Activated naive CD4-positive, alpha-beta T cell (primary cell): ENCODE measurements around the gene FBXL13.
"Not testable (repeated sequence)": the region's sequence is repeated elsewhere in the genome, so short reads cannot be mapped to it uniquely, and the experiment has no call there.

Source experiments
- DNase-seq, 4 experiments: peaks; one replicate each; lab custom pipeline; 2025; lab: John Stamatoyannopoulos, UW

Gene FBXL13

GRCh38 chr7:103074519-103075336 lies at the start of gene FBXL13, which contains the start of gene ARMC10:
Gene FBXL13, minus strand, starts transcription at chr7:103074796.
Gene ARMC10, plus strand, starts transcription at chr7:103075140. Its CDS starts 133 bp downstream, at chr7:103075273.
- DNase-seq = peak; percentile 77 to 87 (median 78)

GRCh38 chr7:103123529-103123928 lies 48.9 kb upstream of the FBXL13 start:
- no peak for DNase-seq

GRCh38 chr7:103121641-103122040 lies 47.0 kb upstream of the FBXL13 start:
- DNase-seq = no peak

DNA sequence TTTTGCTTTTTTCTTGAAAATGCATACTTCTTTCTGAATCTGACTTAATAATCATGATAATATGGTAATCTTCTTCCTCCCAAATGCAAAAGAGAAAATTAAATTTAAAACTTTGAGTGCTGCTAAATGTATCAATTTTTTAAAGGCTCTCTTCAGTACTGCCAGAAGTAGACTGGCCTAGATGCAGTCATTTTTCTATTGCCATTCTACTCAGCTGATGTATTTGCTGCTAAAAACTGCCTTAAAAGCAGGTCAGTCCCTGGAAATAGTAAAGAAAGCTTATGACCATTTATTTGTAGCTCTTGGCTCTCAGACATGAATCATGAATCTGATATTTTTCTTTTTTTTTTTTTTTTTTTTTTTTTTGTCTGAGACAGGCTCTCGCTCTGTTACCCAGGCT lies 45.8 kb upstream of the FBXL13 start:
- no peak for DNase-seq

DNA sequence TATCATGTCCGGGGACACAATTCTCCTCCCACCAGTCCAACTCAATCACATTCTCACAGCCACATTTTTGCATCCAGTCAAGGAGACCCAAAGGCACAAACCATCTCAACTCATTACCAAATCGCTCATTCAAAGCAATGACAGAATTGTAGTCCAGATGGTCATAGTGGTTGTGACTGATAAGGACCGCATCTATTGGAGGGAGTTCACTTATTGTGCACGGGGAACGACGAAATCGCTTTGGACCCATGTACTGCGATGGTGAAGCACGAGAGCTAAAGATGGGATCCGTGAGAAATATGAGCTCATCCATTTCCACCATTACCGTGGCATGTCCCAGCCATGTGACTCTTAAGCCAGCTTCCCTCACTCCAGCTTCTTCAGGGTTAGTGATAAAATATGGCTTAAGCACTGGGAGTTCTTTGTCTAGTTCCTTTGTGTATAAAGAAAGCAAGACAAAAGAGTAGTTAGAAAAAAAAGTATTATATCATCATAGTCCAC lies 45.2 kb upstream of the FBXL13 start:
- no peak for DNase-seq

GRCh38 chr7:103117465-103117864 lies 42.9 kb upstream of the FBXL13 start:
- DNase-seq = no peak

- no peak for DNase-seq
Observed at GRCh38 chr7:103116991-103117390, 42.4 kb upstream of the FBXL13 start.

GRCh38 chr7:103116511-103116910 lies 41.9 kb upstream of the FBXL13 start:
- DNase-seq = no peak

- no peak for DNase-seq
Observed at GRCh38 chr7:103115771-103116170, 41.2 kb upstream of the FBXL13 start.

- no peak for DNase-seq
Observed at GRCh38 chr7:103114576-103115008, 40.0 kb upstream of the FBXL13 start.

DNA sequence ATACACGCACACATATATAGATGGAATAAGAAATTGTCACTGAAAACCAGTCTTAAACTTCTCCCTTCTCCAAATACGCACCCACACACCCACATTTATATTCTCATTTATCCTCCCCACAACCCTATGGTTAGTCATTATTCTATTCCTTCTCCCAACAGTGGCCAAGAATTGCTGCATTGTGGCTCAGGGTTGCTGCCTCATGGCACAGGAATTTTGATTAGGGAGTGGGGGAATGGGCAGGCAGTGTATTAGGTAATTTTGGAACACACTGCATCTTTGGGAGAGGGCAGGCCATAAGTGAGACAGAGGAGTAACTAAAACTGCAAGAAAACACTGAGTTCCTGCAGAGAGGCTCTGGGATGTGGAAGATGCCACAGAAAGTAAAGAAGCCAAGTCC lies 38.6 kb upstream of the FBXL13 start:
- DNase-seq = no peak

- DNase-seq = not testable (repeated sequence)
Observed at GRCh38 chr7:103106703-103107070, 32.1 kb upstream of the FBXL13 start.

DNA sequence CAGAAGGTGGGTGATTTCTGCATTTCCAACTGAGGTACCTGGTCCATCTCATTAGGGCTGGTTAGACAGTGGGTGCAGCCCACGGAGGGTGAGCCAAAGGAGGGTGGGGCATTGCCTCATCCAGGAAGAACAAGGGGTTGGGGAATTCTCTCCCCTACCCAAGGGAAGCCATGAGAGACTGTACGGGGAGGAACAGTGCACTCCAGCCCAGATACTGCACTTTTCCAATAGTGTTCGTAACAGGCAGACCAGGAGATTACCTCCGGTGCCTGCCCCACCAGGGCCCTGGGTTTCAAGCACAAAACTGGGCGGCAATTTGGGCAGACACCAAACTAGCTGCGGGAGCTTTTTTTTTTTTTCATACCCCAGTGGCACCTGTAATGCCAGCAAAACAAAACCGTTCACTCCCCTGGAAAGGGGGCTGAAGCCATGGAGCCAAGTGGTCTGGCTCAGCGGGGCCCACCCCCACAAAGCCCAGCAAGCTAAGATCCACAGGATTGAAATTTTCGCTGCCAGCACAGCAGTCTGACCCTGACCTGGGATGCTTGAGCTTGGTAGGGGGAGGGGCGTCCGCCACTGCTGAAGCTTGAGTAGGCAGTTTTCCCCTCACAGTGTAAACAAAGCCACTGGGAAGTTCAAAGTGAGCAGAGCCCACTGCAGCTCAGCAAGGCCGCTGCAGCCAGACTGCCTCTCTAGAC lies 31.6 kb upstream of the FBXL13 start:
- no peak for DNase-seq

DNA sequence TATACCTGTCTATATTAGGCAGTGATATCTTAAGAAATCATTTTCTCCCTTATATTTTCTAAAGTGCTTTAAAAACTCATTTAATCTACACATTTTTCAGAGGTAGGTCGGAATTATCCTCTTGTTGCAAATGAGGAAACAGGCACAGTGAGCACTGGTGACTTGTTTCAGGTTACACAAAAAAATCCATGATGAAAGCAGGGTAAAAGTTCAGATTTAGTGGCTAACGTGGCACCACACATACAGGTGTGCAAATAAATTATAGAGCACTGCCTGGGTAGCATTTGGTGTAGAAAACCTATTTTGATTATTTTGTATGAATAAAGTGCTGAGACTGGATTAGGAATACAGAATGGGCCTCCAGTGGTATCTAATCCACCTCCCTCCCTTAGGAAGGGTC lies 26.9 kb upstream of the FBXL13 start:
- DNase-seq = no peak

GRCh38 chr7:103100348-103100747 lies 25.8 kb upstream of the FBXL13 start:
- no peak for DNase-seq

DNA sequence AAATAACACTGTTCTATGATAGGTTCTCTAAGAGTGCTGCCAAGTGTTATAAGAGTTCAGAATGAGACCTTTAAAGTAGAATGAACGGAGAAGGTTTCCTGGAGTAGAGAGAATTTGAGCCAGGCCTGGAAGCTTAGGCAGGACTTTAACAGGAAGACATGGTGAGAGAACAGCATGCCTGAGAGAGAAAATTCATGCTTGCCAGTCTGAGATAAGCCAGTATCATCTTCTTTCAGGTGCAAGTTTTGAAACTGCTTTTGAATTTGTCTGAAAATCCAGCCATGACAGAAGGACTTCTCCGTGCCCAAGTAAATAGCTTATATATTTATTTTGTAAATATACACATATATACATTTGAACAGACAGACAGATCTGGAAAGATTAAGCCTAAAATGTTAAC lies 22.4 kb upstream of the FBXL13 start:
- no peak for DNase-seq

DNA sequence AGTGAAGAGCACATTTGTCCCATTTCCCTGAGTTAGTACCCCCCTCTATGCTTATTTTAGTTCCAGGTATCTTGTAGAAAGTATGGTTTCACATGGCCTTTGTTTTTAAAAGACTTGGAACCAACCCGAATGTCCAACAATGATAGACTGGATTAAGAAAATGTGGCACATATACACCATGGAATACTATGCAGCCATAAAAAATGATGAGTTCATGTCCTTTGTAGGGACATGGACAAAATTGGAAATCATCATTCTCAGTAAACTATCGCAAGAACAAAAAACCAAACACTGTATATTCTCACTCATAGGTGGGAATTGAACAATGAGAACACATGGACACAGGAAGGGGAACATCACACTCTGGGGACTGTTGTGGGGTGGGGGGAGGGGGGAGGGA lies 21.0 kb upstream of the FBXL13 start:
- DNase-seq = not testable (repeated sequence)

GRCh38 chr7:103094102-103094501 lies 19.5 kb upstream of the FBXL13 start:
- no peak for DNase-seq

GRCh38 chr7:103093429-103093828 lies 18.8 kb upstream of the FBXL13 start:
- DNase-seq = no peak

GRCh38 chr7:103092321-103092720 lies 17.7 kb upstream of the FBXL13 start:
- not testable (repeated sequence) for DNase-seq

- DNase-seq = no peak
Observed at GRCh38 chr7:103083210-103083609, 8.6 kb upstream of the FBXL13 start.

DNA sequence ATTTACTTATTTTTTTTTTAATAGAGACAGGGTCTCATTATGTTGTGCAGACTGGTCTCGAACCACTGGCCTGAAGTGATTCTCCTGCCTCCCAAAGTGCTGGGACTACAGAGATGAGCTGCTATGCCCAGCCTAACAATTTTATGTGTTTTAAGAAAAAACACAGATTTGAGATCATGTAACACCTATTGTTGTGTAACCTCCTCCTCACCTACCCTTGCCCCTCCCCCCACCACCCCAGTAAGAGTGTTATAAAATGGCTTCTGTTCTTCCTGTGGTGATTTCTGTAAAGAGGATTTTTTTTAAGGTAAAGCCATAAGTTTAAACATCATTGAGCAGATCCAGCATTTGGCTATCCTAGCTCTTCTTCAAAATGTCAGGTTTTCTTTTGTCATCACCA lies 7.9 kb upstream of the FBXL13 start:
- DNase-seq = no peak

DNA sequence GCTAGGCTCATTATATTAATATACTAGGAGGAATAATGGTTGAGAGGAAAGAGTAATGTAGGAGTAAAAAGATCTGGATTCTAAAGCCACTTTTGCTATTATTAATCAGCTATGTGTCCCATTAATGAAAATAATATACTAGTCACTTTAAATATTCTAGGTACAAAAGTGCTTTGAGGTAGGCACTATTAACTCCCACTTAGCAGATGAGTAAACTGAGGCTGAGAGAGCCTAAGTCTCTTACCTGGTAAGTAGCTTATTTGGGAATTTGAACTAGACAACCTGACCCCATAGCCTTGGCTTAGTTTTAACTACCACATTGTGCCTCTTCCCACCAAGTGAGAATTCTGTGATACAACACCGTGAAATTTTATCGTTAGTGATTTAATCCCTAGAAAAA lies 6.3 kb upstream of the FBXL13 start:
- DNase-seq = no peak
